Stomach (tissue), 9 donors: ENCODE measurements around the gene CFHR5. TPM values are rescaled to one million over a fixed set of nuclear protein-coding genes. Genes with fewer than 3 reads are reported as not detected.
"Not testable (repeated sequence)": the region's sequence is repeated elsewhere in the genome, so short reads cannot be mapped to it uniquely, and the experiment has no call there.

Source experiments
- DNase-seq, 2 donors: peaks; one replicate each; pipeline versions ENCODE4 v3.0.0 to v3.0.0-alpha.2; 2013 to 2019
- H3K27ac ChIP-seq, 5 donors: fragments of 200-600 bp in 4 of 5; sonication (generic) in 4 of 5; one replicate each; pipeline ENCODE4 v1.5.1; 2013 to 2019; ENCODE audit warnings: mild to moderate bottlenecking in 1 of 5, moderate library complexity in 1 of 5
- H3K27me3 ChIP-seq, 3 donors: fragments of 200-600 bp; sonication (generic); one replicate each; pipeline ENCODE4 v1.5.1; 2017 to 2019; ENCODE audit warnings: mixed run types in 1 of 3
- H3K36me3 ChIP-seq, 4 donors: fragments of 200-600 bp; sonication (generic); 1 replicate in 3 of 4; 2 replicates in 1 of 4; pipeline ENCODE4 v1.5.1; 2016 to 2019
- H3K4me1 ChIP-seq, 4 donors: fragments of 200-600 bp; sonication (generic); one replicate each; pipeline ENCODE4 v1.5.1; 2016 to 2019
- H3K4me3 ChIP-seq, 4 donors: fragments of 200-600 bp; sonication (generic) in 3 of 4; one replicate each; pipeline ENCODE4 v1.5.1; 2016 to 2019; ENCODE audit warnings: mild to moderate bottlenecking in 1 of 4
- H3K9me3 ChIP-seq, 4 donors: fragments of 200-600 bp; sonication (generic); one replicate each; pipeline ENCODE4 v1.5.1; 2016 to 2019
- EP300 ChIP-seq: sonication (generic); formaldehyde crosslinking; IDR thresholded peaks from one replicate; pipeline ENCODE4 v1.6.1; 2017; ENCODE audit warnings: antibody characterized with exemption
- POLR2A ChIP-seq, 4 donors: fragments of 450-650 bp; IDR thresholded peaks; one replicate each; pipeline ENCODE4 v1.6.1; 2016; ENCODE audit warnings: antibody characterized with exemption in 4 of 4, control low read depth in 2 of 4, mild to moderate bottlenecking in 1 of 4, moderate library complexity in 1 of 4
- POLR2AphosphoS5 ChIP-seq, 3 donors: sonication (generic); formaldehyde crosslinking; IDR thresholded peaks; one replicate each; pipeline ENCODE4 v1.6.1; 2016; ENCODE audit warnings: antibody characterized with exemption in 3 of 3
- WGBS, 5 donors: extraction: QIAGEN DNeasy Blood & Tissue Kit in 3 of 5; methylation state at CpG; one replicate each; pipeline versions ENCODE4 v1.1.5 to v1.1.7; 2013 to 2018; 5-methylcytosine and 5-hydroxymethylcytosine counted together
- intact Hi-C: fragments of 100-400 bp; cut with DNase I; formaldehyde crosslinking; loops from one replicate; pipeline ENCODE4 v1.15.1; 2023; ENCODE audit warnings: low total_unique reads
- polyA plus RNA-seq, 3 donors: library from polyadenylated mRNA; stranded (reverse); fragments of 200-250 nt; gene quantifications; one replicate each; pipeline ENCODE4 v1.2.3, GENCODE V29; 2013
- total RNA-seq, 5 donors: library from RNA; depleted of rRNA; stranded (reverse); fragments of >200 nt; gene quantifications; one replicate each; pipeline versions ENCODE4 v1.1.0 to v1.2.3, GENCODE V29; 2014 to 2016
- TF ChIP-seq, protein P1 (sequence below), 7 experiments: fragments of 450-650 bp in 4 of 7; fragments of 200-600 bp in 3 of 7; sonication (generic) in 3 of 7; IDR thresholded peaks; one replicate each; pipeline ENCODE4 v1.5.1; 2016 to 2019; ENCODE audit warnings: antibody characterized with exemption in 7 of 7, control low read depth in 2 of 7, mild to moderate bottlenecking in 1 of 7
- donor health status: healthy with polysubstance abuse.
- donor health status: Bipolar disorder and iron deficiency.
- donor health status: healthy.

Gene CFHR5
- total and polyA plus RNA-seq, 8 donors, result not detected

DNA sequence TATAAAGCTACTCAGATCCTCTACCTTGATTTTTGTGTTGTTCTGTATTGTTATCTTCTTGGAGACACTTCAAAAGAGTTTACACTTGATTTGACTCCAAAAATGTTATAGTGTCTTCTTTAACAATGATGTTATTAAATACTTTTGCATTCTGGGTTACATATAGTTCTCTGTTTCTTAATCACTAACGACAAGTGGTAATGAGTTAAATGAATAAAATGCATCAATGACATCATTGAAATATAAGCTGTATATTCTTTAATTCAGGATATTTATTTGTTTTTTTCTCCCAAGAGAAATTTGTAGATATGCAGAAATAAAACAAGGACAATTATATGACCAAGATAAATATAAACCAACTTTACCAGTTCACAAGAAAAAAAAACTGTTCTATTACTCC lies 7.2 kb upstream of the CFHR5 start:
- H3K27ac ChIP-seq, result no peak overlapping the region
- H3K4me3 ChIP-seq, result no peak overlapping the region
- DNase-seq, result no peak
- no peaks in the 10 kb centered on the region for H3K9me3 ChIP-seq
- no peaks in the 10 kb centered on the region for H3K4me1 ChIP-seq
- 78 to 85% (median 80%) methylated on average over 1 of the region's 1 CpG for WGBS, 5 donors
- H3K36me3 ChIP-seq, result no peaks in the 10 kb centered on the region
- intact Hi-C loops, result no loop called here
- TF ChIP-seq POLR2AphosphoS5 (IDR thresholded peaks at IDR 0.05) (no peak), POLR2A (IDR thresholded peaks at IDR 0.05) (no peak)
- no peaks in the 10 kb centered on the region for H3K27me3 ChIP-seq

DNA sequence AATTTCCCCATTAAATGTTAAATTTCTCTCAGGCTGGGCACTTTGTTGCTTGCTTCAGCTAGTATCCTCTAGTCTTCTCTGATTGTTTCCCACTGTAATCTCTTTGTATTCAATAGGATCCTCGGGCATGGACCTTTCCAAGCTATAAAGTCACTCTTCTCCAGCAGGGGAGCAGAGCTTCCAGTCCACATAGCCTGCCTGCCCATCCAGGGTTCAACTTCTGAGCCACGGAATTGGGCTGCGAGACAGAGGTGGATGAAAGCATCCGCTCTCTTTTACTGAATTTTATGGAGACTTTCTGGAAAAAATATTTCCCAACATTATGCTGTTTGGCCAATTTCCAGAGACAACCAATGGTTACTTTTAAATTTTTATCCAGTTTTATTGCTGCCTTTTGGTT lies 1.1 kb upstream of the CFHR5 start:
- Histone ChIP-seq H3K27me3 (no peaks in the 10 kb centered on the region), H3K4me1 (no peaks in the 10 kb centered on the region), H3K27ac (no peak overlapping the region), H3K9me3 (no peaks in the 10 kb centered on the region), H3K4me3 (no peak overlapping the region), H3K36me3 (no peaks in the 10 kb centered on the region)
- DNase-seq, result no peak
- intact Hi-C loops, result no loop called here
- 86 to 90% (median 87%) methylated on average over 4 of the region's 4 CpGs for WGBS, 5 donors
- TF ChIP-seq, protein P1, sequence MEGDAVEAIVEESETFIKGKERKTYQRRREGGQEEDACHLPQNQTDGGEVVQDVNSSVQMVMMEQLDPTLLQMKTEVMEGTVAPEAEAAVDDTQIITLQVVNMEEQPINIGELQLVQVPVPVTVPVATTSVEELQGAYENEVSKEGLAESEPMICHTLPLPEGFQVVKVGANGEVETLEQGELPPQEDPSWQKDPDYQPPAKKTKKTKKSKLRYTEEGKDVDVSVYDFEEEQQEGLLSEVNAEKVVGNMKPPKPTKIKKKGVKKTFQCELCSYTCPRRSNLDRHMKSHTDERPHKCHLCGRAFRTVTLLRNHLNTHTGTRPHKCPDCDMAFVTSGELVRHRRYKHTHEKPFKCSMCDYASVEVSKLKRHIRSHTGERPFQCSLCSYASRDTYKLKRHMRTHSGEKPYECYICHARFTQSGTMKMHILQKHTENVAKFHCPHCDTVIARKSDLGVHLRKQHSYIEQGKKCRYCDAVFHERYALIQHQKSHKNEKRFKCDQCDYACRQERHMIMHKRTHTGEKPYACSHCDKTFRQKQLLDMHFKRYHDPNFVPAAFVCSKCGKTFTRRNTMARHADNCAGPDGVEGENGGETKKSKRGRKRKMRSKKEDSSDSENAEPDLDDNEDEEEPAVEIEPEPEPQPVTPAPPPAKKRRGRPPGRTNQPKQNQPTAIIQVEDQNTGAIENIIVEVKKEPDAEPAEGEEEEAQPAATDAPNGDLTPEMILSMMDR (IDR thresholded peaks at IDR 0.05), result no peak
- TF ChIP-seq POLR2AphosphoS5 (IDR thresholded peaks at IDR 0.05) (no peak), EP300 (no peak), POLR2A (IDR thresholded peaks at IDR 0.05) (no peak)

DNA sequence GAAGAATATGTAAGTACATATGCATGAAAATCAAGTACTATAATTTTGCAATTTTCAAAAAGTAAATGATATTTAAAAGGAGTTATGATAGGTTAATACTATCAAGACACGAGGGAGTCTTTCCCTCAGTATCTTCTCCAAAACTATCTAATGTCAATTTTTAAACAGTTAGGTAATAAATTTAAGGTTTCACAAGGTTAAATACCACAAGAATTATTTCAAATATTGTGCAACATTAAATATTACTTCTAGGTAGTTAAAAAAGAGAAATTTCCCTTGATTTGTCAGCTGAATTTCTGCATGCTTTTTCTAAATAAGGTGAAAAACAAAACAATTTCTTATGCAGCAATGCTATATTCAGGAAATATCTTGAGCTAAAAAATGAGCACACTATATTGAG lies 3.5 kb downstream of the CFHR5 start:
- H3K4me1 ChIP-seq, result no peaks in the 10 kb centered on the region
- H3K36me3 ChIP-seq, result no peaks in the 10 kb centered on the region
- H3K27ac ChIP-seq, result no peak overlapping the region
- H3K4me3 ChIP-seq, result no peak overlapping the region
- no peak for DNase-seq
- no peaks in the 10 kb centered on the region for H3K9me3 ChIP-seq
- H3K27me3 ChIP-seq, result no peaks in the 10 kb centered on the region
- intact Hi-C loops, result no loop called here
- no peak for TF ChIP-seq POLR2A (IDR thresholded peaks at IDR 0.05)
- TF ChIP-seq, protein P1 (IDR thresholded peaks at IDR 0.05), result no peak
- no peak for TF ChIP-seq EP300
- WGBS, 5 donors, result 78 to 82% (median 79%) methylated on average over 1 of the region's 1 CpG

DNA sequence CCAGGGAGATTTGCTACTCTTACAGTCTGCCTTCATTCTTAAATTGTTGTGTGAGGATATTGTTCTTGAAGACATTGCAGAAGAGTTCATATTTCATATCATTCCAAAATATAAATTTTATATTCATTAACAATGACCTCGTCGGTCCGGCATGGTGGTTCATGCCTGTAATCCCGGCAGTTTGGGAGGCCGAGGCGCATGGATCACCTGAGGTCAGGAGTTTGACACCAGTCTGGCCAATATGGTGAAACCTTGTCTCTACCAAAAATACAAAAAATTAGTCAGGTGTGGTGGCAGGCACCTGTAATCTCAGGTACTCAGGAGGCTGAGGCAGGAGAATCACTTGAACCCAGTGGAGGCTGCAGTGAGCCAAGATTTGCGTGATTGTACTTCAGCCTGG lies 4.9 kb downstream of the CFHR5 start:
- H3K4me1 ChIP-seq, H3K4me3 ChIP-seq, H3K27me3 ChIP-seq, H3K9me3 ChIP-seq, H3K27ac ChIP-seq, DNase-seq, H3K36me3 ChIP-seq, intact Hi-C loops: not testable (repeated sequence)
- 88 to 94% (median 92%) methylated on average over 7 of the region's 7 CpGs for WGBS, 5 donors

DNA sequence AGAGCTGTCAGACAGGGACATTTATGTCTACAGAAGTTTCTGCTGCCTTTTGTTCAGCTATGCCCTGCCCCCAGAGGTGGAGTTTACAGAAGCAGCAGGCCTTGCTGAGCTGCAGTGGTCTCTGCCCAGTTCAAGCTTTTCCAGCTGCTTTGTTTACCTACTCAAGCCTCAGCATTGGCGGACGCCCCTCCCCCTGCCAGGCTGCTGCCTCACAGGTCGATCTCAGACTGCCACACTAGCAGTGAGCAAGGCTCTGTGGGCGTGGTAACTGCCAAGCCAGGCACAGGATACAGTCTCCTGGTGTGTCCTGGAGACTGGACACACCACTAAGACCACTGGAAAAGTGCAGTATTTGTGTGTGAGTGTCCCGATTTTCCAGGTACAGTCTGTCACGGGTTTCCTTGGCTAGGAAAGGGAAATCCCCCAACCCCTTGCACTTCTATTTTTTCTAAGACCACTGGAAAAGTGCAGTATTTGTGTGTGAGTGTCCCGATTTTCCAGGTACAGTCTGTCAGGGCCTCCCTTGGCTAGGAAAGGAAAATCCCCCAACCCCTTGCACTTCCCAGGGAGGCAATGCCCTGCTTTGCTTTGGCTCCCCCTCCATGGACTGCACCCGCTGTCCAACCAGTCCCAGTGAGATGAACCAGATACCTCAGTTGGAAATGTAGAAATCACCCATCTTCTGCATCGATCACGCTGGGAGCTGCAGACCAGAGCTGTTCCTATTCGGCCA lies 14.7 kb downstream of the CFHR5 start:
- H3K9me3 ChIP-seq, H3K4me3 ChIP-seq, H3K4me1 ChIP-seq, H3K27ac ChIP-seq, H3K27me3 ChIP-seq, H3K36me3 ChIP-seq, intact Hi-C loops: not testable (repeated sequence)
- peak; percentile 61 to 77 for DNase-seq
- 40 to 46% (median 43%) methylated on average over 11 of the region's 11 CpGs for WGBS, 5 donors

DNA sequence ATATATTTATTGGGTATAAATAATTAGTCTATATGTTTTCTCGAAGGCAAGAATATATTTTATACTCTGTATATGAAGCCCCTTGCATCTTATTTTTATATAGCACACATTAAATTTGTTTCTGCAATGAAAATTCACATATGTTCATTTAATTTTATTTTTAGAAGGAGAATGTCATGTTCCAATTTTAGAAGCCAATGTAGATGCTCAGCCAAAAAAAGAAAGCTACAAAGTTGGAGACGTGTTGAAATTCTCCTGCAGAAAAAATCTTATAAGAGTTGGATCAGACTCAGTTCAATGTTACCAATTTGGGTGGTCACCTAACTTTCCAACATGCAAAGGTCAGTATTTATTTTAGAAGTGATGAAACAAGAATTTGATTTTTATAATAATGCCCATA lies 16.6 kb downstream of the CFHR5 start:
- Histone ChIP-seq H3K4me1 (peaks cover 0 to 8% (median 0%) of the 10 kb centered on the region in 4 donors), H3K9me3 (no peaks in the 10 kb centered on the region), H3K4me3 (no peak overlapping the region), H3K36me3 (no peaks in the 10 kb centered on the region), H3K27ac (no peak overlapping the region), H3K27me3 (no peaks in the 10 kb centered on the region)
- intact Hi-C loops, result no loop called here
- no peak for TF ChIP-seq POLR2A (IDR thresholded peaks at IDR 0.05)
- no peak for TF ChIP-seq POLR2AphosphoS5 (IDR thresholded peaks at IDR 0.05)
- TF ChIP-seq, protein P1 (IDR thresholded peaks at IDR 0.05), result no peak
- no peak for TF ChIP-seq EP300
- DNase-seq, result no peak
- 70 to 86% (median 81%) methylated on average over 2 of the region's 2 CpGs for WGBS, 5 donors
